Loucy (cell line): ENCODE measurements around the gene APPL1.

Experiments used
- CTCF ChIP-seq: fragments of 200-600 bp; sonication (generic); conservative IDR thresholded peaks from 2 replicates; pipeline ENCODE4 v1.5.1; 2014; ENCODE audit warnings: mild to moderate bottlenecking, antibody characterized with exemption, low read length
- EZH2phosphoT487 ChIP-seq: fragments of 200-600 bp; IDR thresholded peaks from 2 replicates; pipeline ENCODE4 v1.6.1; 2018; ENCODE audit warnings: antibody characterized with exemption, mild to moderate bottlenecking, moderate library complexity, borderline replicate concordance

DNA sequence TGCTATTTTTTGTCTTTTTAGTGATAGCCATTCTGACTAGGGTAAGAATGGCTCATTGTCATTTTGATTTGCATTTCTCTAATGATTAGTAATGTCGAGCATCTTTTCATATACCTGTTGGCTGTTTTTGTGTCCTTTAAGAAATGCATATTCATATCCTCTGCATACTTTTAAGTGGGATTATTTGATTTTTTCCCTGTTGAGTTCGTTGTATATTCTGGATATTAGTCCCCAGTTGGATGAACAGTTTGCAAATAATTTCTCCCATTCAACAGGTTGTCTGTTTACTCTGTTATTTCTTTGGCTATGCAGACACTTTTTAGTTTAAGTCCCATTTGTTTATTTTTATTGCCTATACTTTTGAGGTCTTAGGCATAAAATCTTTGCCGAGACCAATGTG is 34.4 kb downstream of the APPL1 start:
- TF ChIP-seq CTCF, result no peak
- TF ChIP-seq EZH2phosphoT487, result no peak
